Stimulated activated CD8-positive, alpha-beta memory T cell treated with anti-CD3 and anti-CD28 coated beads, Interleukin-15, amount 100 ng/mL, for 24 hours (primary cell): ENCODE measurements around the gene PCNX4.
"Not testable (repeated sequence)": the region's sequence is repeated elsewhere in the genome, so short reads cannot be mapped to it uniquely, and the experiment has no call there.

Experiments used
- DNase-seq: peaks from one replicate; pipeline ENCODE4 v3.0.0-alpha.2; 2020; ENCODE audit warnings: low read depth

The PCNX4 gene

GRCh38 chr14:60091550-60092525 lies at the start of gene PCNX4:
PCNX4 (plus strand) TSS chr14:60091923; CDS start chr14:60107639, 15,716 bp downstream.
- peak; percentile 71 for DNase-seq

- not testable (repeated sequence) for DNase-seq
Observed at GRCh38 chr14:60047976-60048375, 43.7 kb upstream of the PCNX4 start.

GRCh38 chr14:60051721-60052221 lies 40.0 kb upstream of the PCNX4 start:
- no peak for DNase-seq

- no peak for DNase-seq
Observed at GRCh38 chr14:60058087-60058486, 33.6 kb upstream of the PCNX4 start.

- no peak for DNase-seq
Observed at GRCh38 chr14:60061371-60061770, 30.4 kb upstream of the PCNX4 start.

GRCh38 chr14:60064491-60065072 lies 27.1 kb upstream of the PCNX4 start:
- DNase-seq: no peak

- no peak for DNase-seq
Observed at GRCh38 chr14:60067882-60068281, 23.8 kb upstream of the PCNX4 start.

GRCh38 chr14:60079723-60080122 lies 12.0 kb upstream of the PCNX4 start:
- no peak for DNase-seq

GRCh38 chr14:60085085-60085484 lies 6.6 kb upstream of the PCNX4 start:
- no peak for DNase-seq

- DNase-seq: no peak
Observed at GRCh38 chr14:60085693-60086092, 6.0 kb upstream of the PCNX4 start.

GRCh38 chr14:60087668-60088067 lies 4.1 kb upstream of the PCNX4 start:
- DNase-seq: no peak

GRCh38 chr14:60089221-60089620 lies 2.5 kb upstream of the PCNX4 start:
- DNase-seq: no peak

- no peak for DNase-seq
Observed at GRCh38 chr14:60090864-60091519, 731 bp upstream of the PCNX4 start.

- DNase-seq: no peak
Observed at GRCh38 chr14:60092526-60092920, 800 bp downstream of the PCNX4 start.

- no peak for DNase-seq
Observed at GRCh38 chr14:60093080-60093479, 1.4 kb downstream of the PCNX4 start.

GRCh38 chr14:60093606-60094005 lies 1.9 kb downstream of the PCNX4 start:
- DNase-seq: no peak

- no peak for DNase-seq
Observed at GRCh38 chr14:60094306-60094897, 2.7 kb downstream of the PCNX4 start.

GRCh38 chr14:60095231-60095630 lies 3.5 kb downstream of the PCNX4 start:
- no peak for DNase-seq

GRCh38 chr14:60095781-60096450 lies 4.2 kb downstream of the PCNX4 start:
- DNase-seq: no peak

GRCh38 chr14:60097974-60098373 lies 6.3 kb downstream of the PCNX4 start:
- DNase-seq: no peak

- DNase-seq: not testable (repeated sequence)
Observed at GRCh38 chr14:60099855-60100254, 8.1 kb downstream of the PCNX4 start.

GRCh38 chr14:60101786-60102185 lies 10.1 kb downstream of the PCNX4 start:
- DNase-seq: no peak
